GM23338 (cell line): ENCODE results near the gene NPPC. TPM values are rescaled to one million over a fixed set of nuclear protein-coding genes. Genes with fewer than 3 reads are reported as not detected.

ENCODE experiments used
- ATAC-seq: fragments of 200-7000 bp; cut with Tn5 transposase; 3 replicates; pipeline ENCODE4 v1.9.1; 2020
- DNase-seq: peaks from one replicate; pipeline ENCODE4 v3.0.0-alpha.2; 2015; ENCODE audit warnings: low spot score
- H2AFZ ChIP-seq: fragments of 200-600 bp; sonication (generic); 2 replicates; pipeline ENCODE4 v1.8.0; 2016; ENCODE audit warnings: antibody characterized with exemption, mild to moderate bottlenecking, moderate library complexity
- H3F3A ChIP-seq: fragments of 200-600 bp; sonication (generic); replicated peaks from 2 replicates; pipeline ENCODE4 v1.8.0; 2017; ENCODE audit warnings: antibody characterized with exemption, mixed run types, low read depth
- H3K27ac ChIP-seq: fragments of 200-600 bp; sonication (generic); 2 replicates; pipeline ENCODE4 v1.6.1; 2016; ENCODE audit warnings: low read depth
- H3K27me3 ChIP-seq: fragments of 200-600 bp; sonication (generic); 2 replicates; pipeline ENCODE4 v1.8.0; 2016; ENCODE audit warnings: mild to moderate bottlenecking, mixed run types, moderate library complexity; ENCODE audit not compliant: insufficient read depth
- H3K36me3 ChIP-seq: fragments of 200-600 bp; sonication (generic); 2 replicates; pipeline ENCODE4 v1.8.0; 2016; ENCODE audit warnings: mild to moderate bottlenecking; ENCODE audit not compliant: insufficient read depth
- H3K4me1 ChIP-seq: fragments of 200-600 bp; sonication (generic); 2 replicates; pipeline ENCODE4 v1.8.0; 2016; ENCODE audit warnings: mild to moderate bottlenecking, moderate library complexity; ENCODE audit not compliant: insufficient read depth
- H3K4me2 ChIP-seq: fragments of 200-600 bp; sonication (generic); 2 replicates; pipeline ENCODE4 v1.7.1; 2017; ENCODE audit warnings: mixed run types
- H3K4me3 ChIP-seq: fragments of 200-600 bp; sonication (generic); 2 replicates; pipeline ENCODE4 v1.6.1; 2016; ENCODE audit warnings: mixed run types
- H3K79me2 ChIP-seq: fragments of 200-600 bp; sonication (generic); replicated peaks from 2 replicates; pipeline ENCODE4 v1.8.0; 2017; ENCODE audit warnings: mild to moderate bottlenecking; ENCODE audit not compliant: insufficient read depth
- H3K9me2 ChIP-seq: fragments of 200-600 bp; sonication (generic); 2 replicates; pipeline ENCODE4 v1.8.0; 2017; ENCODE audit not compliant: insufficient read depth
- H4K20me1 ChIP-seq: fragments of 200-600 bp; sonication (generic); replicated peaks from 2 replicates; pipeline ENCODE4 v1.8.0; 2017; ENCODE audit warnings: mild to moderate bottlenecking; ENCODE audit not compliant: insufficient read depth
- H3K27ac Mint-ChIP-seq: 2 replicates; pipeline ENCODE4 v1.8.0; 2020; ENCODE audit warnings: inconsistent platforms, mild to moderate bottlenecking, moderate library complexity, mixed read lengths
- H3K27me3 Mint-ChIP-seq: 3 replicates; pipeline ENCODE4 v1.8.0; 2022; ENCODE audit warnings: low read depth, mild to moderate bottlenecking, moderate library complexity, mixed read lengths, inconsistent platforms; ENCODE audit not compliant: insufficient read depth, poor library complexity
- H3K36me3 Mint-ChIP-seq: 3 replicates; pipeline ENCODE4 v1.8.0; 2021; ENCODE audit warnings: low read depth, mild to moderate bottlenecking, inconsistent platforms, moderate library complexity, mixed read lengths
- H3K4me1 Mint-ChIP-seq: 3 replicates; pipeline ENCODE4 v1.8.0; 2020; ENCODE audit warnings: mild to moderate bottlenecking, inconsistent platforms, mixed read lengths
- H3K4me3 Mint-ChIP-seq: 3 replicates; pipeline ENCODE4 v1.8.0; 2021; ENCODE audit warnings: moderate library complexity, mild to moderate bottlenecking, inconsistent platforms, mixed read lengths
- H3K9me3 Mint-ChIP-seq: 3 replicates; pipeline ENCODE4 v1.8.0; 2020; ENCODE audit warnings: moderate library complexity, mild to moderate bottlenecking, inconsistent platforms, mixed read lengths
- CREB1 ChIP-seq: fragments of 250-450 bp; sonication (Bioruptor Pico); IDR thresholded peaks from 2 replicates; pipeline ENCODE4 v1.5.0; 2020; ENCODE audit warnings: low read depth, mild to moderate bottlenecking, moderate library complexity
- EZH2 ChIP-seq: fragments of 200-600 bp; sonication (generic); IDR thresholded peaks from one replicate; pipeline ENCODE4 v1.8.0; 2017; ENCODE audit warnings: antibody characterized with exemption, mild to moderate bottlenecking, low read depth; ENCODE audit not compliant: unreplicated experiment
- EZH2phosphoT487 ChIP-seq: fragments of 200-600 bp; sonication (generic); IDR thresholded peaks from one replicate; pipeline ENCODE4 v1.8.1; 2018; ENCODE audit warnings: antibody characterized with exemption; ENCODE audit not compliant: unreplicated experiment
- JUNB ChIP-seq: IDR thresholded peaks from one replicate; pipeline ENCODE4 v1.6.1; 2016; ENCODE audit warnings: antibody characterized with exemption; ENCODE audit not compliant: unreplicated experiment
- NANOG ChIP-seq: IDR thresholded peaks from 2 replicates; pipeline ENCODE4 v1.6.1; 2016; ENCODE audit warnings: antibody characterized with exemption, borderline replicate concordance
- POLR2AphosphoS5 ChIP-seq: IDR thresholded peaks from 2 replicates; pipeline ENCODE4 v1.6.1; 2016; ENCODE audit warnings: antibody characterized with exemption, low read depth
- STAT1 ChIP-seq: IDR thresholded peaks from one replicate; pipeline ENCODE4 v1.6.1; 2016; ENCODE audit warnings: antibody characterized with exemption; ENCODE audit not compliant: unreplicated experiment
- ZNF114 ChIP-seq: fragments of 250-450 bp; sonication (Bioruptor Pico); IDR thresholded peaks from 2 replicates; pipeline ENCODE4 v1.5.0; 2020; ENCODE audit warnings: mild to moderate bottlenecking, moderate library complexity
- ZNF331 ChIP-seq: fragments of 250-450 bp; sonication (Bioruptor Pico); IDR thresholded peaks from 2 replicates; pipeline ENCODE4 v1.5.0; 2020; ENCODE audit warnings: low read depth, mild to moderate bottlenecking, moderate library complexity
- polyA plus RNA-seq: library from polyadenylated mRNA; unstranded; fragments of >200 nt; fragmentation: Nextera tagmentation; extraction: Ambion mirVana; gene quantifications from 2 replicates; pipeline ENCODE4 v1.2.1, GENCODE V29; 2016
- total RNA-seq: library from RNA; depleted of rRNA; stranded (reverse); fragments of >200 nt; shearing (Covaris generic); gene quantifications from 2 replicates; pipeline ENCODE4 v1.2.3, GENCODE V29; 2014
- TF ChIP-seq, protein P1 (sequence below): fragments of 250-450 bp; sonication (Bioruptor Pico); IDR thresholded peaks from 2 replicates; pipeline ENCODE4 v1.5.0; 2020; ENCODE audit warnings: mild to moderate bottlenecking, moderate library complexity
- TF ChIP-seq, protein P2 (sequence below), 2 experiments: fragments of 200-600 bp in 1 of 2; sonication (generic) in 1 of 2; conservative IDR thresholded peaks; 2 replicates each; pipeline versions ENCODE4 v1.5.1 to v1.6.1; 2016 to 2017; ENCODE audit warnings: antibody characterized with exemption in 2 of 2, low read depth in 2 of 2, mild to moderate bottlenecking in 2 of 2, moderate library complexity in 1 of 2

NPPC gene
- total and polyA plus RNA-seq, 2 experiments from 2014 or later: 2.2 to 6.3 TPM

DNA sequence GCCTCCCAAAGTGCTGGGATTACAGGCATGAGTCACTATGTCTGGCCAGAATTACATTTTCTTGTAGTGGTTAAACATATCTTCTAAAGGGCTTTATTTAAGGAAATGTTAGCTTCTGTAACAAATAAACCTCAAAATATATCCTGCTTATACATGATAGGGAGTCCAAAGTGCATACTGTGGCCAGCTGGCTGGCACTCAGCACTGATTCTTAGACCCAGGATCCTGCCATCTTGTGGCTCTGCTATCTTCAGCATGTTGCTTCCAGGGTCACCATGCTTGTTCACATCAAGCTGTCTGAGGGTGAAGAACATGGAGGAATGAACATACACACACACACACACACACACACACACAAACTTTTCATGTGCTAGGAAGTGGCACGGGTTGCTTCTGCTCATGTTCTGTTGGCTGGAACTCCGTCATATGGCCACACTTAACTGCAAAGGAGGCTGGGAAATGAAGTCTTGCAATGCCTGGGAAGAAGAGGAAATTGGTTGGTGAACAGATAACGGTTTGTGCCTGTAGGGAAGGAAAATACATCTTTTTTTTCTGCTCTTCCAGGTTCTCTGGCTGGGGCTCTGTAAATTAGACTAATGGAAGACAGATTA lies 40.0 kb downstream of the NPPC start (continued):
- TF ChIP-seq, protein P1, sequence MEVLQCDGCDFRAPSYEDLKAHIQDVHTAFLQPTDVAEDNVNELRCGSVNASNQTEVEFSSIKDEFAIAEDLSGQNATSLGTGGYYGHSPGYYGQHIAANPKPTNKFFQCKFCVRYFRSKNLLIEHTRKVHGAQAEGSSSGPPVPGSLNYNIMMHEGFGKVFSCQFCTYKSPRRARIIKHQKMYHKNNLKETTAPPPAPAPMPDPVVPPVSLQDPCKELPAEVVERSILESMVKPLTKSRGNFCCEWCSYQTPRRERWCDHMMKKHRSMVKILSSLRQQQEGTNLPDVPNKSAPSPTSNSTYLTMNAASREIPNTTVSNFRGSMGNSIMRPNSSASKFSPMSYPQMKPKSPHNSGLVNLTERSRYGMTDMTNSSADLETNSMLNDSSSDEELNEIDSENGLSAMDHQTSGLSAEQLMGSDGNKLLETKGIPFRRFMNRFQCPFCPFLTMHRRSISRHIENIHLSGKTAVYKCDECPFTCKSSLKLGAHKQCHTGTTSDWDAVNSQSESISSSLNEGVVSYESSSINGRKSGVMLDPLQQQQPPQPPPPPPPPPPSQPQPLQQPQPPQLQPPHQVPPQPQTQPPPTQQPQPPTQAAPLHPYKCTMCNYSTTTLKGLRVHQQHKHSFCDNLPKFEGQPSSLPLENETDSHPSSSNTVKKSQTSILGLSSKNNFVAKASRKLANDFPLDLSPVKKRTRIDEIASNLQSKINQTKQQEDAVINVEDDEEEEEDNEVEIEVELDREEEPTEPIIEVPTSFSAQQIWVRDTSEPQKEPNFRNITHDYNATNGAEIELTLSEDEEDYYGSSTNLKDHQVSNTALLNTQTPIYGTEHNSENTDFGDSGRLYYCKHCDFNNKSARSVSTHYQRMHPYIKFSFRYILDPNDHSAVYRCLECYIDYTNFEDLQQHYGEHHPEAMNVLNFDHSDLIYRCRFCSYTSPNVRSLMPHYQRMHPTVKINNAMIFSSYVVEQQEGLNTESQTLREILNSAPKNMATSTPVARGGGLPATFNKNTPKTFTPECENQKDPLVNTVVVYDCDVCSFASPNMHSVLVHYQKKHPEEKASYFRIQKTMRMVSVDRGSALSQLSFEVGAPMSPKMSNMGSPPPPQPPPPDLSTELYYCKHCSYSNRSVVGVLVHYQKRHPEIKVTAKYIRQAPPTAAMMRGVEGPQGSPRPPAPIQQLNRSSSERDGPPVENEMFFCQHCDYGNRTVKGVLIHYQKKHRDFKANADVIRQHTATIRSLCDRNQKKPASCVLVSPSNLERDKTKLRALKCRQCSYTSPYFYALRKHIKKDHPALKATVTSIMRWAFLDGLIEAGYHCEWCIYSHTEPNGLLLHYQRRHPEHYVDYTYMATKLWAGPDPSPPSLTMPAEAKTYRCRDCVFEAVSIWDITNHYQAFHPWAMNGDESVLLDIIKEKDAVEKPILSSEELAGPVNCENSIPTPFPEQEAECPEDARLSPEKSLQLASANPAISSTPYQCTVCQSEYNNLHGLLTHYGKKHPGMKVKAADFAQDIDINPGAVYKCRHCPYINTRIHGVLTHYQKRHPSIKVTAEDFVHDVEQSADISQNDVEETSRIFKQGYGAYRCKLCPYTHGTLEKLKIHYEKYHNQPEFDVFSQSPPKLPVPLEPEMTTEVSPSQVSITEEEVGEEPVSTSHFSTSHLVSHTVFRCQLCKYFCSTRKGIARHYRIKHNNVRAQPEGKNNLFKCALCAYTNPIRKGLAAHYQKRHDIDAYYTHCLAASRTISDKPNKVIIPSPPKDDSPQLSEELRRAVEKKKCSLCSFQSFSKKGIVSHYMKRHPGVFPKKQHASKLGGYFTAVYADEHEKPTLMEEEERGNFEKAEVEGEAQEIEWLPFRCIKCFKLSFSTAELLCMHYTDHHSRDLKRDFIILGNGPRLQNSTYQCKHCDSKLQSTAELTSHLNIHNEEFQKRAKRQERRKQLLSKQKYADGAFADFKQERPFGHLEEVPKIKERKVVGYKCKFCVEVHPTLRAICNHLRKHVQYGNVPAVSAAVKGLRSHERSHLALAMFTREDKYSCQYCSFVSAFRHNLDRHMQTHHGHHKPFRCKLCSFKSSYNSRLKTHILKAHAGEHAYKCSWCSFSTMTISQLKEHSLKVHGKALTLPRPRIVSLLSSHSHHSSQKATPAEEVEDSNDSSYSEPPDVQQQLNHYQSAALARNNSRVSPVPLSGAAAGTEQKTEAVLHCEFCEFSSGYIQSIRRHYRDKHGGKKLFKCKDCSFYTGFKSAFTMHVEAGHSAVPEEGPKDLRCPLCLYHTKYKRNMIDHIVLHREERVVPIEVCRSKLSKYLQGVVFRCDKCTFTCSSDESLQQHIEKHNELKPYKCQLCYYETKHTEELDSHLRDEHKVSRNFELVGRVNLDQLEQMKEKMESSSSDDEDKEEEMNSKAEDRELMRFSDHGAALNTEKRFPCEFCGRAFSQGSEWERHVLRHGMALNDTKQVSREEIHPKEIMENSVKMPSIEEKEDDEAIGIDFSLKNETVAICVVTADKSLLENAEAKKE (CRISPR knock-in tag): no peak
- TF ChIP-seq ZNF331 (no peak), CREB1 (no peak), ZNF114 (CRISPR knock-in tag) (no peak), EZH2 (no peak)

DNA sequence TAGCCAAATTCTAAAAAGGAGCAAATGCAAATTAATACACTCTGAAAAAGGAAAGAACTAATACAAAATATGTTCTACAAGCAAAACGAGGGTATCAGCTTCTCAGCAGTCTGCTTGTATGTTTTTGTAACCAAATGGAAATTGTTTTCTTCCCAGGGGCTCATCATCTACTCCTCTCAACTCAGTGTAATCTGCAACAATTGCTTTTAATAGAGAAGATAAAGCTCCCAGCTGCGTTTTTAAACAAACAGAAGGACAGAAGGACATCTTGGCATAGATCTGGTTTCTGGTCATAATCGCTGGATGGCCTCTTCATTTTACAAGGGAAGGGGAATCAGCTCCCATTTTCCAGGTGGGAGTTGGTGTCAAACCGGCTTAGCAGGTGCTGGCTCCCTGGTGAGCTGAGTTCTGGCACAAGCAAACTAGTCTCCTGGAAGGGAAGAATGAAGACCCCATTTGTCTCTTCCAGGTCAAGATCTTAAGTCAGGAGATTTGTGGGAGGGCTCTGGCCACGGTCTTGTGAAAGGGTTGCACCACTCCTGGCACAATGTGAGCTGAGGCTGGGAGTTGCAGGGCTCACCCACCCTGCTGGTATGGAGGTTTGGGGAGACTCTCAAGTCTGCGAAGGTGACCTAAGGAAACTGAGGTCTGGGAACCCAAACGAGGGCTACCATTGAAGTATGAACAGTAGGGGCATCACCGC lies 41.6 kb downstream of the NPPC start:
- Mint-ChIP-seq H3K36me3 (peaks cover 4% of the 10 kb centered on the region; the same call in 1 of the 3 replicates), H3K27me3 (peaks cover 4% of the 10 kb centered on the region), H3K4me1 (peaks cover 8% of the 10 kb centered on the region), H3K9me3 (peaks cover 14% of the 10 kb centered on the region; the same call in 2 of the 3 replicates), H3K27ac (no peak overlapping the region), H3K4me3 (no peak overlapping the region)
- Histone ChIP-seq H3K27me3 (no peaks in the 10 kb centered on the region), H3K36me3 (no peaks in the 10 kb centered on the region), H3K79me2 (no peaks in the 10 kb centered on the region), H3K27ac (no peak overlapping the region), H2AFZ (no peak overlapping the region; the same call in 1 of the 2 replicates), H3K9me2 (no peaks in the 10 kb centered on the region), H3K4me3 (no peak overlapping the region), H3F3A (no peaks in the 10 kb centered on the region), H3K4me2 (no peak overlapping the region), H4K20me1 (no peaks in the 10 kb centered on the region), H3K4me1 (peaks cover 9% of the 10 kb centered on the region; the same call in 1 of the 2 replicates)
- no peak for DNase-seq
- ATAC-seq: no peak
- TF ChIP-seq STAT1 (no peak), ZNF331 (no peak), POLR2AphosphoS5 (no peak), NANOG (no peak), JUNB (no peak), ZNF114 (CRISPR knock-in tag) (no peak), EZH2phosphoT487 (no peak), EZH2 (no peak)
- TF ChIP-seq, protein P2, sequence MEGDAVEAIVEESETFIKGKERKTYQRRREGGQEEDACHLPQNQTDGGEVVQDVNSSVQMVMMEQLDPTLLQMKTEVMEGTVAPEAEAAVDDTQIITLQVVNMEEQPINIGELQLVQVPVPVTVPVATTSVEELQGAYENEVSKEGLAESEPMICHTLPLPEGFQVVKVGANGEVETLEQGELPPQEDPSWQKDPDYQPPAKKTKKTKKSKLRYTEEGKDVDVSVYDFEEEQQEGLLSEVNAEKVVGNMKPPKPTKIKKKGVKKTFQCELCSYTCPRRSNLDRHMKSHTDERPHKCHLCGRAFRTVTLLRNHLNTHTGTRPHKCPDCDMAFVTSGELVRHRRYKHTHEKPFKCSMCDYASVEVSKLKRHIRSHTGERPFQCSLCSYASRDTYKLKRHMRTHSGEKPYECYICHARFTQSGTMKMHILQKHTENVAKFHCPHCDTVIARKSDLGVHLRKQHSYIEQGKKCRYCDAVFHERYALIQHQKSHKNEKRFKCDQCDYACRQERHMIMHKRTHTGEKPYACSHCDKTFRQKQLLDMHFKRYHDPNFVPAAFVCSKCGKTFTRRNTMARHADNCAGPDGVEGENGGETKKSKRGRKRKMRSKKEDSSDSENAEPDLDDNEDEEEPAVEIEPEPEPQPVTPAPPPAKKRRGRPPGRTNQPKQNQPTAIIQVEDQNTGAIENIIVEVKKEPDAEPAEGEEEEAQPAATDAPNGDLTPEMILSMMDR (conservative IDR thresholded peaks at IDR 0.05; ENCODE audit: low read depth in 2 of 2): no peak
